HG02571 (cell line): ENCODE data around the gene CCNF.

Source experiments
- ATAC-seq: cut with Tn5 transposase; IDR thresholded peaks from one replicate; pipeline ENCODE4 v1.9.1; 2021; ENCODE audit warnings: mild to moderate bottlenecking, moderate library complexity; ENCODE audit not compliant: unreplicated experiment

CCNF gene

DNA sequence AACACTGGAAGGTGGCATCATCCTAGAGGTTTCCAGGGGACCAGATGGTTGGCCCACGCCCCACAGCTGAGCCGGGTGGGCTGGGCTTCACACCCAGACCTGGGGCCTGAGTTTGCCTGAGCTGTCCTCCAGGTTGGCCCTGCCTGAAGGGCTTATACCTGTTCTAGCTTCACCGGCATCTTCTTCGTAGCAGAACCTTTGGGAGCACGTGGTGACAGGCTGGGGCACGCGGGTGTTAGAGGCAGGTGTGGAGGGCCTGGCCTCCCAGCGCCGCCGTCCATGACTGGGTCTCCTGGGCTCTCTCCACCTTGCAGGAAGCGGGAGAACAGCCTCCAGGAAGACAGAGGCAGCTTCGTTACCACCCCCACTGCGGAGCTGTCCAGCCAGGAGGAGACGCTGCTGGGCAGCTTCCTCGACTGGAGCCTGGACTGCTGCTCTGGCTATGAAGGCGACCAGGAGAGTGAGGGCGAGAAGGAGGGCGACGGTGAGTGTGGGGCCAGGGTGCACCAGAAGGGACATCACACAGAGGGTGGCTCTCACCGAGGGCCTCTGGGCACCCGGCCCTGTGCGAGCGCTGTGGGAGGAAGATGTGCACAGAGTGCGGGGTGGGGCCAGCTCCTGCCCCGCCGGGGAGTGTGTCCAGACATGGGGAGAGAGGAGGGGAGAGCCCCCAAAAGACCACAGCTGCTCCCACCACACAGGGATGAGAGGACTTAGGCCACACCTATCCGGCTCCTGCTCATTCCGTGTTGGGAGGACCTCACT is 26.0 kb downstream of the CCNF start:
- ATAC-seq = no peak

- no peak for ATAC-seq
These were observed 27.4 kb downstream of the CCNF start for GRCh38 chr16:2456551-2457153.

GRCh38 chr16:2457267-2457666 is 28.0 kb downstream of the CCNF start:
- no peak for ATAC-seq

DNA sequence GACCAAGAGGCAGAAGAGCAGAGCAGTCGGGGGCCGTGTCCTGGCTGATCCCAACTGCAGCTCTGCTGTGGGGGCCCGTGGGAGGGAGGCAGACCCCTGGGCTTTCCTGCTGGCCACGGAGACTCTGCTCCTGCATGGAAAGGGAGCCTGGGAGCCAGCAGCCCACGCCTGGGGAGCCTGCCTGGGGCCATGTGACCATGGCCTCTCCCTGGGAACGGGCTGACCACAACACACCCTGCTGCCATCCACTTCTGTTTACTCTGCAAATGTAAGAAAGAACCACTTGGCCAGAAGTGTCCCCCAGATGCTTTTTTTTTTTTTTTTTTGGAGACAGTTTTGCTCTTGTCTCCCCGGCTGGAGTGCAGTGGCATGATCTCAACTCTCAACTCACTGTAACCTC is 28.7 kb downstream of the CCNF start:
- no peak for ATAC-seq

DNA sequence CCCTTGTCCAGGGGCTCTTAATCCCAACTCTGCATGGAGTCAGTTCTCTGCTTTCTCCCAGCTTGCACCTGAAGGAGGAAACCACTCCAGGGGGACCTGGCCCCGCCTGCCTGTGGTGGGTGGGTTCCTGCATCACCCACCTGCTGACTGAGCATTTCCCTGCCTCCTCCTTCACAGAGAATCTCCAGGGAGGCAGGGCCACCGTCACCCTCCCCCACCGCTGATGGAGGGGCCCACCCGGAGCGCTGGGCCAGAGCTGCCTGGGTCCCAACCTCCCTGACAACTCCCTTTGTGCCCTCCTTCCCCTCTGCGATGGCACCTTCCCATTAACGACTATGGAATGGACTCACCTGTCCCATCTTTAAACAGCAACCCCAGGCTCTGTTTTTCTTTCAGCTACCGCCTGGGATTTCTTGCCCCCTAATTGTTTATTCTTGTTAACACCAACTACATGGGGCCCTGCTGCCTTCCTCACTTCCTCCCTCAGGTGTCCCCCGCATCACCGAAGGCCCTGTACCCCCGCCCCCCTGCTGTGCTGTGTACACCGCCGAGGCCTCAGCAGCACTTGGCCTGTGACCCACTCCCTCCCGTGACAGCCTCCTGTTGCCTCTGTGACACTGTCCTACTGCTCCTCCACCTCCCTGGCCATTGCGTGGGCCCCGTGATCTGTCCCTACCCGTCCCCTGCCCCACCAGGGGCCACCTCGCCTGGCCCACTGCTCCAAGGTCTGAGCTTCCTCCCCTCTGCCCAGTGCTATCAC is 29.8 kb downstream of the CCNF start:
- no peak for ATAC-seq

GRCh38 chr16:2459647-2460390 is 30.6 kb downstream of the CCNF start, which contains the start of gene TEDC2:
TSS of gene TEDC2 (plus strand) at chr16:2460109. CDS start at chr16:2460145, 36 bp downstream.
- ATAC-seq = peak; percentile 89

DNA sequence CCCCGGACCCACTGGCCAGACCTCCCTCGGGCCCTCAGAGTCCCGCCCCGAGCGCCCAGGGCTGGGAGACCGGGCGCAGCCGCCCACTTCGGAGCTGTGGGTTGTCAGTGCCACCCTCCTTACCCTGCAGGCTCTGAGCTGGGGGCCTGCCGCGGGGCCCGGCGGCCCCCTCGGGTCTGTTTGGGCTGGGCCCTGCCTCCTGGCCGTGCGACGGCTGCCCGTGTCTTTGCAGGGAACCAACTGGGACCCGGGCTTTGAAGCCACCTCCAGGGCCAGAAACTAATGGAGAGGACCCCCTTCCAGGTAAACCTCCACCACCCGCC is 31.1 kb downstream of the CCNF start:
- no peak for ATAC-seq

DNA sequence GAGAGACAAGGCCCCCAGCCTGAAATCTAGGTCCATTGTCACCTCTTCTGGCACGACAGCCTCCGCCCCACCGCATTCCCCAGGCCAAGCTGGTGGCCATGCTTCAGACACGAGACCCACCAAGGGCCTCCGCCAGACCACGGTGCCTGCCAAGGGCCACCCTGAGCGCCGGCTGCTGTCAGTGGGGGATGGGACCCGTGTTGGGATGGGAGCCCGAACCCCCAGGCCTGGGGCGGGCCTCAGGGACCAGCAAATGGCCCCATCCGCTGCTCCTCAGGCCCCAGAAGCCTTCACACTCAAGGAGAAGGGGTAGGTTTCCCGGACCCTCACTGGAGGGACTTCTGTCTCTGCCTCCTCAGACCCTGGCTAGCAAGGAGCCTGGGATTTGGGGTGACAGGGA is 31.7 kb downstream of the CCNF start:
- ATAC-seq = no peak

DNA sequence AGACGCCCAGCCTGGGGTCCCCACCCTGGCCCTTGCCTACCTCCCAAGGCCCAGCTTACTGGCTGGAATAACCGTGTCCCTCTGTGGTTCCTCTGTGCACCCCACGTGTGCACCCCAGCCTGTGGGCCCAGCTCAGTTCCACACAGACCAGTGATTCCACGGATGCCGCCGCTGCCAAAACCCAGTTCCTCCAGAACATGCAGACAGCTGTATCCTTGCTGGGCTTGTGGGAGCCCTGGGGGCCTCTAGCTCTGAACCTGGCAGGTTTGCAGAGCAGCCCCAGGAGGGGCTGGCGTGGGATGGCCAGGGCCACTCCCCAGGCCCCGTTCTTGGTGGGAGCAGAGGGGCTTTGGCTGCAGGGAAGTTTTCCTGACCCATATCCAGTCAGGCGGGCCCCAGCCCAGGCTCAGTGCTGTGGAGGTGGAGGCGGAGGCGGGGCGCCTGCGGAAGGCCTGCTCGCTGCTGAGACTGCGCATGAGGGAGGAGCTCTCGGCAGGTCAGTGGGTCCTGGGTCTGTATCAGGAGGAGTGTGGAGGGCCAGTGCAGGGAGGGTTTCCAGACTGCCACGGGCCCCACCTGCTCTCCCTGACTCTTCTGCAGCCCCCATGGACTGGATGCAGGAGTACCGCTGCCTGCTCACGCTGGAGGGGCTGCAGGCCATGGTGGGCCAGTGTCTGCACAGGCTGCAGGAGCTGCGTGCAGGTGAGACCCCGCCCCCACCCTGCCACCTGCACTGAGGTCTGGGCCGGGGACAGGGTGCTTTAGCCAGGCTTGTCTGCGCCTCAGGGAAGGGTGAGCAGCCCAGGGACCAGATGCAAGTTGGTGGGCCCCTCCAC is 33.0 kb downstream of the CCNF start:
- ATAC-seq = no peak

DNA sequence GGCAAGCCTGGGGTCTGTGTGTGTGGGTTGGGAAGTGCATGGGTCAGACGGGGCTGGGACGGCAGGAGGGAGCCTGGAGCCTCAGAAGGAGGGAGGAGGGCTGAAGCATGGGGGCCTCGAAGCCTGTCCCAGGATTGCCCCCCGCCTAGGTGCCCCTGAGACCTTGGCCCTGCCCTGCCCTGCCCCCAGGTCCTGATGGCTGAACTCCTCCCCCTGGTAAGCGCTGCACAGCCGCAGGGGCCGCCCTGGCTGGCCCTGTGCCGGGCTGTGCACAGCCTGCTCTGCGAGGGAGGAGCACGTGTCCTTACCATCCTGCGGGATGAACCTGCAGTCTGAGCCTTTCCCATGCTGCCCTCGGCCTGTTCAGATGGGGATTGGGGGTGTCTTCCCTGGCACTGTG is 35.1 kb downstream of the CCNF start:
- no peak for ATAC-seq

DNA sequence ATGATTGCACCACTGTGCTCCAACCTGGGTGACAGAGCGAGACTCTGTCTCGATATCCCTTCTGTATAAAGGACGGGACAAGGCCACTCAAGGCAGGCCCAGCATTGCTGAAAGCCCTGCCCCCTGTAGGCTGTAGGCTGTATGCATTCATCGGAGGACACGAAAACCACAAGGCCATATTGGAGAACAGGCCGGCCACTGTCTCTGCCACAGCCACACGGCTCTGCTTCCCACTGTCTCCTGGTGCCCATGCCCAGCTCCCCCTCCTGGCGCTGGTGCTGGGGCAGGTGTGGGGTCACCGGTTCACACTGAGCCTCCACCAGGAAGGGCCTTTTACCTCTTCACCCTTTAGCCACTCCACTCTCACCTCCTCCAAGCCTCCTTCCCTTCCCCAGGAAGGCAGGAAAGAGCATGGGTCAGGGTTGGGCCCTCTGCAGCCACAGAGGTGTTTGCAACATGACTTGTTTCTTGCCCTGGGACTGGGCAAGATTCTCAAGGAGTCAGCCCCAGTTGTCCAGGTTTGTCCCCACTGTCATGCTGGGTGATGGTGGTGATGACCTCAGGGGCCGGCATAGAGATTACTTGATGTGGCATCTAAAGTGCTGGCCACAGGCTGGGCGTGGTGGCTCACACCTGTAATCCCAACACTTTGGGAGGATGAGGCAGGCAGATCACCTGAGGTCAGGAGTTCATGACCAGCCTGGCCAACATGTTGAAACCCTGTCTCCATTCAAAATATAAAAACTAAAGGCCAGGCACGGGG is 36.6 kb downstream of the CCNF start:
- ATAC-seq = no peak

DNA sequence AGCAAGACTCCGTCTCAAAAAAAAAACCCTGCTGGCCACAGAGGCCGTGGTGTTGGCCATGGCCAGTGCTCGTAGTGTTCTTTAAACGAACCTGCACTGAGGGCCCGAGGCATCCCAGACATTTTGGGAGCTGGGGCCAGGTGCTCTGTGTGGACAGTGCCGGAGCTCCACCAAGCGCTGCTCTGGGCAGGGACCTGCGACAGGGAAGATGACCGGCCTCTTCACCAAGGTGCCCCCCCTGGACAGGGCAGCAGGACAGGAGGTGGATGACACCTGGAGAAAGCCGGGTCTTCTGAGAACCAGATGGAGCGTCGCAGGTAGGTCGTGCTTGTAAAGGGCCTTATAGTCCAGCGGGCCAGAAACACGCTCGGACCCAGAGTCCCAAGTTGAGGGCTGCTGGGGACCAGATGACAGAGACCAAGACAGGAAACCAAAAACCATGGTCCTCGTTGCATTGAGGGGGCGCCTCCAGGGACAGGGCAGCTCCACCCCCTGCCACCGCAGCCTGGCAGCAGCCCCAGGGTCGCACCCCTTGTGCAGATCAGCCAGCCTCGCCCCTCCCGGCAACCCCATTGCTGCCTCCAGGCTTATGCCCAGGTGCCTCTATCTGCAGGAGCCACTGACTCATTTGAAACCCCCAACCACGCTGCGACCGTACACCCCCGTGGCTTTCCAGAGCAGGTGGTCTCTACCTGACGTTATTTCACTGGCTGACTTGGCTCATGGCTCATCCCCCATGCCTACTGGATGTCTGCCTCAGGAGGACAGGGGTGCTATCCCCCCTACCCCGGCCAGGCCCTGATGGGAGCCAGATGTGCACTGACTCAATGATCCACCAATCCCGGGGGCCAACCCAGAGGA is 37.6 kb downstream of the CCNF start:
- no peak for ATAC-seq

- ATAC-seq = no peak
These were observed 38.4 kb downstream of the CCNF start for GRCh38 chr16:2467528-2468232.

DNA sequence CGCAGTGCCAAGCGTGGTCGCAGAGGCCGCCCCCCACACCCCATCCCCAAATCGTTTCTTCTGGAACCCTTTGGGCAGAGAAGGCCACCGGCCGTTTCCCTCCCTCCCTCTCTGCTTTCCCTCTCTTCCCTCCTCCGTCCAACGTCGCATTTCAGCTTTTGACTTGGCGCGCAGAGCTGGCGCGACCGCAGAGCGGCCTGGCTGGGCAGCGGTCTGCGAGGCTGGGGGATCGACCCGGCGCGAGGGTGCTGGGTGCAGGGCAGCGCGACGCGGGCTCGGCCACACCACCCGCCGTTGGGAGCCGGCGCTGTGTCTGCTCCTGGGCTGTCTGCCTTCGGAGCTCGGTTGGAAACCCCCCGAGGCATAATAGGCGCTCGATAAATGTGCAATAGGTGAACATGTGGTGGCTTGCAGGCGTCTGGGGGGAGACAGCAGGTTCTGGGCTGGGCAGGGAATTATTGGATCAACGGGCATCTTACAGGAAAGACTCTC is 39.0 kb downstream of the CCNF start:
- ATAC-seq = no peak

- no peak for ATAC-seq
These were observed 39.6 kb downstream of the CCNF start for GRCh38 chr16:2468725-2469398.

- ATAC-seq = no peak
These were observed 40.4 kb downstream of the CCNF start for GRCh38 chr16:2469399-2470233.

- no peak for ATAC-seq
These were observed 41.0 kb downstream of the CCNF start for GRCh38 chr16:2470234-2470601.
